ENCODE data around the gene CCDC80. TPM values are rescaled to one million over a fixed set of nuclear protein-coding genes. Genes with fewer than 3 reads are reported as not detected.

CCDC80 gene
- total RNA-seq, 6 experiments from 2014 or later = 326 to 388 (median 358) TPM

DNA sequence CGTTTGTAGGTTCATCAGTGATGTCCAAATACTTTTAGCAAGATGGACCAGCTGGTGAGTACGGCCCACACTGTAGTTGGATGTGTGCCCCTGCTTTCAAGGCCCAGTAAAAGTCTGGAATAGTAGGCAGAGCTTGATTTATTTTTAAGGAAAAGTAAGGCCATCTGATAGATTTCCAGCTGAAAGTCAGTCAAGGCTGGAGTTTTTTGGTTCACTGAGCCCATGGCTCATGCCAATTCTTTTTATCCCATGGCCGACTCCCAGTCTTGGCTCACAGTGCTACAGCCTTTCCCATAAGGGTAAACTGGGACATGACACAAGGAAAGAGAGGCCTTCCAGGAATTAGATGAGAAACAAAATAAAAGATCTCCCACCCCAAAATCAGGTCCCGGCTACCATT is 13.5 kb downstream of the CCDC80 start:
- Mint-ChIP-seq H3K4me3 (no peak overlapping the region), H3K36me3 (ENCODE audit: low read depth) (peaks cover 13% of the 10 kb centered on the region), H3K4me1 (ENCODE audit: low read depth) (peaks cover 26% of the 10 kb centered on the region), H3K9me3 (no peaks in the 10 kb centered on the region), H3K27ac (no peak overlapping the region), H3K27me3 (ENCODE audit: insufficient read depth) (peaks cover 2% of the 10 kb centered on the region; the same call in 1 of the 2 replicates)
- TF ChIP-seq, protein P1, sequence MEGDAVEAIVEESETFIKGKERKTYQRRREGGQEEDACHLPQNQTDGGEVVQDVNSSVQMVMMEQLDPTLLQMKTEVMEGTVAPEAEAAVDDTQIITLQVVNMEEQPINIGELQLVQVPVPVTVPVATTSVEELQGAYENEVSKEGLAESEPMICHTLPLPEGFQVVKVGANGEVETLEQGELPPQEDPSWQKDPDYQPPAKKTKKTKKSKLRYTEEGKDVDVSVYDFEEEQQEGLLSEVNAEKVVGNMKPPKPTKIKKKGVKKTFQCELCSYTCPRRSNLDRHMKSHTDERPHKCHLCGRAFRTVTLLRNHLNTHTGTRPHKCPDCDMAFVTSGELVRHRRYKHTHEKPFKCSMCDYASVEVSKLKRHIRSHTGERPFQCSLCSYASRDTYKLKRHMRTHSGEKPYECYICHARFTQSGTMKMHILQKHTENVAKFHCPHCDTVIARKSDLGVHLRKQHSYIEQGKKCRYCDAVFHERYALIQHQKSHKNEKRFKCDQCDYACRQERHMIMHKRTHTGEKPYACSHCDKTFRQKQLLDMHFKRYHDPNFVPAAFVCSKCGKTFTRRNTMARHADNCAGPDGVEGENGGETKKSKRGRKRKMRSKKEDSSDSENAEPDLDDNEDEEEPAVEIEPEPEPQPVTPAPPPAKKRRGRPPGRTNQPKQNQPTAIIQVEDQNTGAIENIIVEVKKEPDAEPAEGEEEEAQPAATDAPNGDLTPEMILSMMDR (IDR thresholded peaks at IDR 0.05) = no peak
- DNase-seq = no peak

DNA sequence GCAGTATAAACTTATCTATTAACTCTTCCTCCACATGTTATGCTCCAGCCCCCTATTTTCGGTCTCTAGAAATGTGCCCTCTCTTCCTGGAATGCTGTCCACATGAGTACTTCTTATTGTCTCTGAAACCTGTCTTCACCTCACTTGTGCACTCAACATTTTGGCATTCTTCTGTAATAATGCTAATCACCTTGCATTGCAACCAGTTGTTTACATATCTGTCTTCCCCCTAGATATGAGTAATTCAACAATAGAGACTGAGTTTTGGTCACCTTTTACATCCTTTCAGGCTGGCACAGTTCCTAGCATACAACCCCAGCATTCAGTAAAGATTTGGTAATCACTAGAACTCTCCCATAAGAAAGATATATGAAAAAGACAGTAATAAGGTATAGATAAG is 17.2 kb downstream of the CCDC80 start:
- Mint-ChIP-seq H3K4me3 (no peak overlapping the region; the same call in 1 of the 2 replicates), H3K27ac (peak overlapping the region; percentile 42; the same call in 1 of the 2 replicates), H3K4me1 (ENCODE audit: low read depth) (peaks cover 40% of the 10 kb centered on the region), H3K27me3 (ENCODE audit: insufficient read depth) (peaks cover 2% of the 10 kb centered on the region; the same call in 1 of the 2 replicates), H3K36me3 (ENCODE audit: low read depth) (peaks cover 31% of the 10 kb centered on the region), H3K9me3 (no peaks in the 10 kb centered on the region)
- TF ChIP-seq, protein P1 (IDR thresholded peaks at IDR 0.05) = no peak
- no peak for DNase-seq

GRCh38 chr3:112623213-112623612 is 17.7 kb downstream of the CCDC80 start:
- Mint-ChIP-seq H3K9me3 (no peaks in the 10 kb centered on the region), H3K27me3 (ENCODE audit: insufficient read depth) (peaks cover 2% of the 10 kb centered on the region; the same call in 1 of the 2 replicates), H3K27ac (peak overlapping the region; percentile 42), H3K4me3 (no peak overlapping the region; the same call in 1 of the 2 replicates), H3K36me3 (ENCODE audit: low read depth) (peaks cover 34% of the 10 kb centered on the region), H3K4me1 (ENCODE audit: low read depth) (peaks cover 42% of the 10 kb centered on the region)
- TF ChIP-seq, protein P1 (IDR thresholded peaks at IDR 0.05) = no peak
- DNase-seq = no peak

GRCh38 chr3:112619295-112619694 is 21.6 kb downstream of the CCDC80 start:
- Mint-ChIP-seq H3K4me3 (peak overlapping the region; percentile 46; the same call in 1 of the 2 replicates), H3K4me1 (ENCODE audit: low read depth) (peaks cover 31% of the 10 kb centered on the region), H3K27me3 (ENCODE audit: insufficient read depth) (peaks cover 2% of the 10 kb centered on the region; the same call in 1 of the 2 replicates), H3K9me3 (no peaks in the 10 kb centered on the region), H3K36me3 (ENCODE audit: low read depth) (peaks cover 51% of the 10 kb centered on the region), H3K27ac (peak overlapping the region; percentile 82)
- peak; percentile 28 for DNase-seq
- TF ChIP-seq, protein P1 (IDR thresholded peaks at IDR 0.05) = no peak

DNA sequence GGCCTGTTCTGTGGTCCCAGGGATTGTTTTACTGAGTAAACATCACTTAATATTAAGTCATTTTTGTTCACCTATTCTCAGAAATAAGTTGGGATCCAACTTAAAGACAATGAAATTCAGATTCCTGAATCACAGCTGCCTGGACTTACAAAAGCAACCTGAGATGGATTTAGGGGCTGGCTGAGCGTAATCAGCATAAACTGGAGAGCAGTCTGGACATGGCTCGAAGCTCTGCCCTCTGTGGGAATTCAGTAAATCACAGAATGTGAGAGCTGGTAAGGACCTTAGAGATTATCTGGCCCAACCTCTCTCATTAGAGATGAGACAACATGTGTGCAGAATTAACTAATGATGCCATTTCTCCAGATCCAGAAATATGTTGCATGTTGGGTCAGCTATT is 23.7 kb downstream of the CCDC80 start:
- H3K36me3 Mint-ChIP-seq (ENCODE audit: low read depth) = peaks cover 51% of the 10 kb centered on the region
- no peak overlapping the region for H3K4me3 Mint-ChIP-seq
- no peak overlapping the region for H3K27ac Mint-ChIP-seq
- no peaks in the 10 kb centered on the region for H3K9me3 Mint-ChIP-seq
- TF ChIP-seq, protein P1 (IDR thresholded peaks at IDR 0.05) = no peak
- no peak for DNase-seq
- peaks cover 17% of the 10 kb centered on the region for H3K4me1 Mint-ChIP-seq (ENCODE audit: low read depth)
- no peaks in the 10 kb centered on the region for H3K27me3 Mint-ChIP-seq (ENCODE audit: insufficient read depth)

Measured in HFFc6 (cell line).